ENCODE measurements around the gene PTPRK. TPM values are rescaled to one million over a fixed set of nuclear protein-coding genes. Genes with fewer than 3 reads are reported as not detected.

The PTPRK gene
- polyA plus RNA-seq, 3 donors: 0.01 TPM; not detected in 2

GRCh38 chr6:128135325-128135724 lies 385.1 kb downstream of the PTPRK start:
- peaks cover 19% of the 10 kb centered on the region for H3K4me1 Mint-ChIP-seq
- Histone ChIP-seq H4K20me1 (ENCODE audit: insufficient read depth, low read length) (no peaks in the 10 kb centered on the region), H3K36me3 (replicated peaks in 1 of 2; ENCODE audit: control insufficient read depth in 1 of 2, insufficient read depth in 2 of 2, low read length in 2 of 2) (no peaks in the 10 kb centered on the region), H3K4me3 (replicated peaks in 1 of 3; ENCODE audit: low read depth in 2 of 3, low read length in 3 of 3) (no peak overlapping the region), H3K4me2 (replicated peaks; ENCODE audit: extremely low read depth, low read length, poor library complexity, severe bottlenecking) (peak overlapping the region; percentile 6), H3K4me1 (ENCODE audit: control insufficient read depth in 1 of 2, insufficient read depth in 2 of 2, low read length in 2 of 2) (peaks cover 15% of the 10 kb centered on the region in 2 donors), H3K9me3 (replicated peaks in 1 of 2; ENCODE audit: control insufficient read depth in 1 of 2, insufficient read depth in 1 of 2, low read length in 2 of 2) (no peaks in the 10 kb centered on the region), H3K9ac (ENCODE audit: insufficient read depth, low read length, poor library complexity, severe bottlenecking) (no peak overlapping the region), H2AFZ (ENCODE audit: insufficient read depth, low read depth, low read length, poor library complexity, severe bottlenecking) (no peak overlapping the region), H3K27me3 (ENCODE audit: control insufficient read depth in 2 of 2, insufficient read depth in 2 of 2, low read length in 2 of 2) (no peaks in the 10 kb centered on the region), H3K27ac (ENCODE audit: low read depth in 1 of 2, low read length in 2 of 2) (peak overlapping the region; percentile 14 to 75), H3K79me2 (ENCODE audit: insufficient read depth, low read length) (no peaks in the 10 kb centered on the region)
- TF ChIP-seq CTCF (IDR thresholded peaks at IDR 0.05): no peak
- H3K27me3 Mint-ChIP-seq (ENCODE audit: low read depth in 3 of 3): no peaks in the 10 kb centered on the region
- H3K36me3 Mint-ChIP-seq: no peaks in the 10 kb centered on the region
- peak overlapping the region in 6 of 7 donors; percentile 16 to 86 (median 78) for H3K27ac Mint-ChIP-seq
- DNase-seq: no peak
- H3K4me3 Mint-ChIP-seq: no peak overlapping the region
- intact Hi-C loops (cut with micrococcal nuclease): no loop called here
- peaks cover 0 to 11% (median 5%) of the 10 kb centered on the region in 7 donors for H3K9me3 Mint-ChIP-seq

- DNase-seq: no peak
- H3K9ac ChIP-seq (ENCODE audit: insufficient read depth, low read length, poor library complexity, severe bottlenecking): no peak overlapping the region
- H3K27ac ChIP-seq (ENCODE audit: low read depth in 1 of 2, low read length in 2 of 2): no peak overlapping the region
- Mint-ChIP-seq H3K4me1 (peaks cover 19% of the 10 kb centered on the region), H3K4me3 (no peak overlapping the region), H3K36me3 (no peaks in the 10 kb centered on the region), H3K27me3 (ENCODE audit: low read depth in 3 of 3) (no peaks in the 10 kb centered on the region), H3K27ac (no peak overlapping the region), H3K9me3 (peaks cover 0 to 11% (median 5%) of the 10 kb centered on the region in 7 donors)
- TF ChIP-seq CTCF (IDR thresholded peaks at IDR 0.05): no peak
- no peaks in the 10 kb centered on the region for H3K9me3 ChIP-seq (replicated peaks in 1 of 2; ENCODE audit: control insufficient read depth in 1 of 2, insufficient read depth in 1 of 2, low read length in 2 of 2)
- no peaks in the 10 kb centered on the region for H3K27me3 ChIP-seq (ENCODE audit: control insufficient read depth in 2 of 2, insufficient read depth in 2 of 2, low read length in 2 of 2)
- peaks cover 15% of the 10 kb centered on the region in 2 donors for H3K4me1 ChIP-seq (ENCODE audit: control insufficient read depth in 1 of 2, insufficient read depth in 2 of 2, low read length in 2 of 2)
- no peak overlapping the region for H3K4me3 ChIP-seq (replicated peaks in 1 of 3; ENCODE audit: low read depth in 2 of 3, low read length in 3 of 3)
- H3K4me2 ChIP-seq (replicated peaks; ENCODE audit: extremely low read depth, low read length, poor library complexity, severe bottlenecking): no peak overlapping the region
- no peaks in the 10 kb centered on the region for H4K20me1 ChIP-seq (ENCODE audit: insufficient read depth, low read length)
- no peaks in the 10 kb centered on the region for H3K36me3 ChIP-seq (replicated peaks in 1 of 2; ENCODE audit: control insufficient read depth in 1 of 2, insufficient read depth in 2 of 2, low read length in 2 of 2)
- no peak overlapping the region for H2AFZ ChIP-seq (ENCODE audit: insufficient read depth, low read depth, low read length, poor library complexity, severe bottlenecking)
- H3K79me2 ChIP-seq (ENCODE audit: insufficient read depth, low read length): no peaks in the 10 kb centered on the region
- intact Hi-C loops (cut with micrococcal nuclease): no loop called here
- no CpG with 5 or more reads among the region's 3 CpGs for WGBS (ENCODE audit: insufficient coverage)
Observed at GRCh38 chr6:128131566-128131965, 388.8 kb downstream of the PTPRK start.

All from CD14-positive monocyte (primary cell).